HL-60 (cell line): Measurements from ENCODE around the gene AP1AR.

Source experiments
- CTCF ChIP-seq: IDR thresholded peaks from one replicate; pipeline ENCODE4 v1.5.1; 2011; ENCODE audit warnings: low read length, control low read depth, inconsistent platforms; ENCODE audit not compliant: insufficient read depth
- GABPA ChIP-seq: IDR thresholded peaks from 2 replicates; pipeline ENCODE4 v1.6.1; 2012; ENCODE audit warnings: low read depth
- POLR2AphosphoS5 ChIP-seq: IDR thresholded peaks from 2 replicates; pipeline ENCODE4 v1.6.1; 2012; ENCODE audit warnings: low read depth
- REST ChIP-seq: IDR thresholded peaks from 2 replicates; pipeline ENCODE4 v1.6.1; 2012; ENCODE audit warnings: low read depth; ENCODE audit not compliant: insufficient replicate concordance
- SPI1 ChIP-seq: IDR thresholded peaks from 2 replicates; pipeline ENCODE4 v1.6.1; 2012; ENCODE audit warnings: low read depth, mild to moderate bottlenecking, borderline replicate concordance

DNA sequence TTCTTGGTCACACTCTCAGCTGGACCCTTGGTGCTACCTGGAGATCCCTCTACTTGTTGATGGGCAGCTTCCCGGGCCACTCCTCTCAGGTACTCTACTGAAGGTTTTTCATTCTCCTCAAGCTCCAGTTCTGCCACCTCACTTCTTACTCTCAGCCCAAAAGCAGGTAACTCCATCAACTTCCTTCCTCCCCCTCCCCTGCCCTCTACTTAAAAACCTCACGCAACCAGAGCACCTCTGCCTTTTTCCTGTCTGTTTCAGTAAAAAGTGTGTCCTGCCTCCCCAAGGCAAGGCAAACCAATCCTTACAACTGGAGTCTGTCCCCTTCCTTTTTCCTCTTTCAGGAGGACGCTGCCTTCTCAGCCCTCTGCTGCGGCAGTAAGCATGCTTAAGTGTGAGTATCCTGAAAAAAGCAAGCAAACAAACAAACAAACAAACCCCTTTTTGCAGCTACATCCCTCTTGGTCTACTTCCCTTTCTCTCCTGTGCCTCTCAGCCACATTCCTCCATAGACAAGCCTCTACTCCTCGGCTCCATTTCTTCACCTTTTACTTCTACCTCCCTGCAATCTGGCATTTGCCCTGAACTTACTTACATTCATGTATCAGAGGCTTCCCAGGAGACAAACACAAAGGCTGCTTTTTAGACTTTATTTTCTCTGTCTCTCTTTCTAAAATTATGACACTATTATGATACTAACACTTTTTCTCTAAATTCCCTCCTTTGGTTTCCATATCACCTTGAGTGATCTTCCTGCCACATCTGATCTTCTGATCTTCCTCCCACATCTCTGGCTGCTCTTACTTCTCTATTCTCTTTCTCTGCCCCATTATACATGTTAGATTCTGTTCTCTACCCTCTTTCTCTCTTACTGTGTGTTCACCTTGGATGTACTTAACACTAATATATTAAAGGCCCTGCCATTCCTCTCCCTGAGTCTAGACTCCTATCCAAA, 71.0 kb downstream of the AP1AR start:
- TF ChIP-seq GABPA (no peak), CTCF (no peak), POLR2AphosphoS5 (no peak), REST (no peak), SPI1 (no peak)
